Measurements from ENCODE around the gene MISP.

The MISP gene

GRCh38 chr19:715347-715746, 35.6 kb upstream of the MISP start:
- Histone ChIP-seq H3K4me3 (ENCODE audit: low read length) (no peak overlapping the region), H3K36me3 (ENCODE audit: control insufficient read depth, insufficient read depth, low read length) (no peaks in the 10 kb centered on the region), H3K27me3 (ENCODE audit: control insufficient read depth, insufficient read depth, low read length) (peaks cover 14% of the 10 kb centered on the region), H3K9ac (ENCODE audit: low read length) (no peak overlapping the region), H3K4me1 (ENCODE audit: control insufficient read depth, insufficient read depth, low read length) (no peaks in the 10 kb centered on the region), H3K9me3 (ENCODE audit: control insufficient read depth, low read length) (no peaks in the 10 kb centered on the region)

DNA sequence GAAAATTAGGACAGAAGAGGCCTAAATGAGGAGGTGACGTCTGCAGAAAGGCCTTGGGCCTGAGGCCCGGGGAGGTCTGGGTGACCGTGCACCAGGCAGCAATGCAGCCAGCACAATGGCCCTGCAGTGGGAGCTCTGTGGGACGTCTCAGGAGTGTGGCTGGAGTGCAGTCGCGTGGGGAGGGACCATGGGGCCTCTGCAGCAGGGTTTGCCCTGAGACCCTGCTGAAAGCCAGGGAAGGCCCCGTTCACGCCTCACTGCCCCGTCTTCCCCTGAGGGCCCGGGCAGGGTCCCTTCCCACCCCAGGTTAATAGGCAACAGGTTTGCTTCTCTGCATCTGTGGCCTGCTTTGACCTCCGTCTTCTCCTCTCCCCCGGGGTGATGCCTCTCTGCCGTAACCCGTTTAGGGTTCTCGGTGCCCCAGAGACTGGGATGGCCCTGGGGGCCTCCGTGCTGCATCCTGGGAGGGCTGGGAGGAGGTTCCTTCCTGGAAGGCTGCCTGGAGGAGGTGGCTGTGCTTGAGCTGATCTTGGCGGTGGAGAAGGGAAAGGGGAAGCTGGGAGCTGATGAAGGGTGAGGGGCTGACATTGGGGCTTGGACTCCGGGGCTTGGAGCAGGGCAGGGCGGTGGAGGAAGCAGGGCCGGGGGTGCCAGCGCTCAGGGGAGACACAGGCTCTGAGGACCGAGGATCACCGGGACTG, 32.5 kb upstream of the MISP start:
- H3K9ac ChIP-seq (ENCODE audit: low read length), result no peak overlapping the region
- H3K36me3 ChIP-seq (ENCODE audit: control insufficient read depth, insufficient read depth, low read length), result no peaks in the 10 kb centered on the region
- H3K4me1 ChIP-seq (ENCODE audit: control insufficient read depth, insufficient read depth, low read length), result no peaks in the 10 kb centered on the region
- no peak overlapping the region for H3K4me3 ChIP-seq (ENCODE audit: low read length)
- H3K27me3 ChIP-seq (ENCODE audit: control insufficient read depth, insufficient read depth, low read length), result peaks cover 19% of the 10 kb centered on the region
- no peaks in the 10 kb centered on the region for H3K9me3 ChIP-seq (ENCODE audit: control insufficient read depth, low read length)

GRCh38 chr19:718991-719512, 31.9 kb upstream of the MISP start:
- Histone ChIP-seq H3K27me3 (ENCODE audit: control insufficient read depth, insufficient read depth, low read length) (peaks cover 19% of the 10 kb centered on the region), H3K36me3 (ENCODE audit: control insufficient read depth, insufficient read depth, low read length) (no peaks in the 10 kb centered on the region), H3K4me3 (ENCODE audit: low read length) (no peak overlapping the region), H3K4me1 (ENCODE audit: control insufficient read depth, insufficient read depth, low read length) (no peaks in the 10 kb centered on the region), H3K9me3 (ENCODE audit: control insufficient read depth, low read length) (no peaks in the 10 kb centered on the region), H3K9ac (ENCODE audit: low read length) (no peak overlapping the region)

- Histone ChIP-seq H3K9ac (ENCODE audit: low read length) (no peak overlapping the region), H3K36me3 (ENCODE audit: control insufficient read depth, insufficient read depth, low read length) (no peaks in the 10 kb centered on the region), H3K27me3 (ENCODE audit: control insufficient read depth, insufficient read depth, low read length) (peaks cover 19% of the 10 kb centered on the region), H3K4me3 (ENCODE audit: low read length) (no peak overlapping the region), H3K4me1 (ENCODE audit: control insufficient read depth, insufficient read depth, low read length) (no peaks in the 10 kb centered on the region), H3K9me3 (ENCODE audit: control insufficient read depth, low read length) (no peaks in the 10 kb centered on the region)
Observed at GRCh38 chr19:719636-720344, 31.1 kb upstream of the MISP start.

DNA sequence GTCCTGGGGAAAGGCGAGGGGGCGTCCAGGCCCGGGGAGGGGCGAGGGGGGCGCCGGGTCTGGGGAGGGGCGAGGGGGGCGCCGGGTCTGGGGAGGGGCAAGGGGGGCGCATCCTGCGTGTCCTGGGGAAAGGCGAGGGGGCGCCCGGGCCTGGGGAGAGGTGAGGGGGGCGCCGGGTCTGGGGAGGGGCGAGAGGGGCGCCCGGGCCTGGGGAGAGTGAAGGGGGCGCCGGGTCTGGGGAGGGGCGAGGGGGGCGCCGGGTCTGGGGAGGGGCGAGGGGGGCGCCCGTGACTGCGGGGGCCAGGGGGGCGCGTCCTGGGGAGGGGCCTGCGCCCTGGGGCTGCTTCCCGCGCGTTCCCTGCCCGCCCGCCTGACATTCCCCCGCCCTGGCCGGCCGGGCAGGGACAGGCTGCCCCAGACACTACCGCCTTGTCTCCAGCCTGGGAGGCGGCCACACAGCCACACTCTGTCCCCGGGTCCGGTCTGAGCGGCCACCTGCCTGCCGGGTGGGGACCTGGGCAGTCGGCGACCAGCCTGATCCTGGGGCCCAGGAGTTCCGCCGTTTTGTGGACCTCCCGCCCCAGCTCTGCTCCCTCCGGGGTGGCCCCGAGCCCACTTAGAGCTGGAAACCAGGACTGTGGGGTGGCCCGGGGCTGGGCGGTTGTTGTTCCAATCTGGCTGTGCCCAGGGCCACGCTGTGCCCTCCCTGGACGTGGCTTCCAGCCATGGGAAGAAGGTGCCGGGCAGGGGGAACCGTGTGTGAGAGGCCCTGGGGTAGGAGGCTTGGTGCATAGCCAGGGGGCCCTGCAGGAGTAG, 30.4 kb upstream of the MISP start:
- Histone ChIP-seq H3K27me3 (ENCODE audit: control insufficient read depth, insufficient read depth, low read length) (peaks cover 19% of the 10 kb centered on the region), H3K4me3 (ENCODE audit: low read length) (no peak overlapping the region), H3K36me3 (ENCODE audit: control insufficient read depth, insufficient read depth, low read length) (no peaks in the 10 kb centered on the region), H3K4me1 (ENCODE audit: control insufficient read depth, insufficient read depth, low read length) (no peaks in the 10 kb centered on the region), H3K9me3 (ENCODE audit: control insufficient read depth, low read length) (no peaks in the 10 kb centered on the region), H3K9ac (ENCODE audit: low read length) (no peak overlapping the region)

DNA sequence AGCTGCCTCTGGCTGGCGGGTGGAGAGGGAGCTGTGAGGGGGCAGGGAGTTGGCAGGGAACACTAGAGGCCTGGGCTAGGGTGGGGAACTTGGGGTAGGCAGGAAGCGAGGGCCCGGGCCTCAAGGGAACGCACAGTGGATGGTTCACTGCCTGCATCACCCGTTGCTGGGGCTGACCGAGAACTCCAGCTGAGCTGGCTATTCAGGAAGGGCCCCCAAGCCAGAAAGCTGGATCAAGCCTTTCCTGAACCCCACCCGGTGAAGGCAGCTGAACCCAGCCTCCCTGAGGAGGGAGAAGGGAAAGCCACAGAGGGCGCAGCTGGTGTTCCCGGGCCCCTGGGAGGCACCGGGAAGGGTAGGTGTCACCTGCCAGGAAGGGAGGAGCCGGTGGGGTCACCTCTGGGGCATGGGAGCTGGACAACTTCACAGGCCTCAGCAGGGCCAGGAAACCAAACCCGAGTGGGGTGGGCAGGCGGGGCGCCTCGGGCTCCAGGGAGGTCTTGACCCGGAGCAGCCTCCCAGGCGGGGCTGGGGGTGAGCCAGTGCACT, 28.3 kb upstream of the MISP start:
- no peak overlapping the region for H3K9ac ChIP-seq (ENCODE audit: low read length)
- H3K4me3 ChIP-seq (ENCODE audit: low read length), result no peak overlapping the region
- no peaks in the 10 kb centered on the region for H3K9me3 ChIP-seq (ENCODE audit: control insufficient read depth, low read length)
- no peaks in the 10 kb centered on the region for H3K36me3 ChIP-seq (ENCODE audit: control insufficient read depth, insufficient read depth, low read length)
- no peaks in the 10 kb centered on the region for H3K4me1 ChIP-seq (ENCODE audit: control insufficient read depth, insufficient read depth, low read length)
- H3K27me3 ChIP-seq (ENCODE audit: control insufficient read depth, insufficient read depth, low read length), result peaks cover 19% of the 10 kb centered on the region

DNA sequence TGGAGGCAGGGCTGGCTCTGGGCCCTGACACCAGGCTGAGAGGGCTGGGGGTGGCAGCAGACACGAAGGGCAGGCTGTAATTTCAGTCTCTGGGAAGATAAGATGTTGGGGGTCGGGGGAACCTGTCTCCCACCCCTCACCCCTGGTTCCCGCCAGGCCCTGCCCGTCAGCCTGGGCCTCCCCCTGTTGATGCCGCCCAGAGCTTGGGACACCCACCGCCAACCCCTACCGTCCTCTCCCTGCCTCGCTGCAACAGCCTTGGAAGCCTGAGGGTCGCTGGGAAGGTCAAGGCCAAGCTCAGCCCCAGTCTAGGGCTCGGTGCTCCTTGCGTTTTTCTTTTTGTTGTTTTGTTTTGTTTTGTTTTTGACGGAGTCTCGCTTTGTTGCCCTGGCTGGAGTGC, 27.7 kb upstream of the MISP start:
- no peaks in the 10 kb centered on the region for H3K4me1 ChIP-seq (ENCODE audit: control insufficient read depth, insufficient read depth, low read length)
- no peak overlapping the region for H3K9ac ChIP-seq (ENCODE audit: low read length)
- H3K9me3 ChIP-seq (ENCODE audit: control insufficient read depth, low read length), result no peaks in the 10 kb centered on the region
- H3K27me3 ChIP-seq (ENCODE audit: control insufficient read depth, insufficient read depth, low read length), result peaks cover 19% of the 10 kb centered on the region
- H3K36me3 ChIP-seq (ENCODE audit: control insufficient read depth, insufficient read depth, low read length), result no peaks in the 10 kb centered on the region
- H3K4me3 ChIP-seq (ENCODE audit: low read length), result no peak overlapping the region

DNA sequence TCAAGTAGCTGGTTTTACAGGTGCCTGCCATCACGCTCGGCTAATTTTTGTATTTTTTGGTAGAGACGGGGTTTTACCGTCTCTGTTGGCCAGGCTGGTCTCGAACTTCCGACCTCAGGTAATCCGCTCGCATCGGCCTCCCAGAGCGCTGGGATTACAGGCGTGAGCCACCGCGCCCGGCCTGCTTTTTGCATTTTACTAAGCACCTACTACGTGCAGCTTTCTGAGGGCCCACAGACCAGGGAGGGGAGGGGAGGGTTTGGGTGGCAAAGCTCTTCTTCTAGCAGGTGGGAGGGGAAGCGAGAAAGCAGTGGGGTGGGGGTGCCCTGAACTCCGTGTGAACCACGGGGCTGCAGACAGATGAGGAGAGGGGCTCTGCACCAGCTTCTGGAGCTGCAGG, 27.2 kb upstream of the MISP start:
- Histone ChIP-seq H3K36me3 (ENCODE audit: control insufficient read depth, insufficient read depth, low read length) (no peaks in the 10 kb centered on the region), H3K27me3 (ENCODE audit: control insufficient read depth, insufficient read depth, low read length) (peaks cover 17% of the 10 kb centered on the region), H3K9me3 (ENCODE audit: control insufficient read depth, low read length) (no peaks in the 10 kb centered on the region), H3K4me3 (ENCODE audit: low read length) (no peak overlapping the region), H3K9ac (ENCODE audit: low read length) (no peak overlapping the region), H3K4me1 (ENCODE audit: control insufficient read depth, insufficient read depth, low read length) (no peaks in the 10 kb centered on the region)

DNA sequence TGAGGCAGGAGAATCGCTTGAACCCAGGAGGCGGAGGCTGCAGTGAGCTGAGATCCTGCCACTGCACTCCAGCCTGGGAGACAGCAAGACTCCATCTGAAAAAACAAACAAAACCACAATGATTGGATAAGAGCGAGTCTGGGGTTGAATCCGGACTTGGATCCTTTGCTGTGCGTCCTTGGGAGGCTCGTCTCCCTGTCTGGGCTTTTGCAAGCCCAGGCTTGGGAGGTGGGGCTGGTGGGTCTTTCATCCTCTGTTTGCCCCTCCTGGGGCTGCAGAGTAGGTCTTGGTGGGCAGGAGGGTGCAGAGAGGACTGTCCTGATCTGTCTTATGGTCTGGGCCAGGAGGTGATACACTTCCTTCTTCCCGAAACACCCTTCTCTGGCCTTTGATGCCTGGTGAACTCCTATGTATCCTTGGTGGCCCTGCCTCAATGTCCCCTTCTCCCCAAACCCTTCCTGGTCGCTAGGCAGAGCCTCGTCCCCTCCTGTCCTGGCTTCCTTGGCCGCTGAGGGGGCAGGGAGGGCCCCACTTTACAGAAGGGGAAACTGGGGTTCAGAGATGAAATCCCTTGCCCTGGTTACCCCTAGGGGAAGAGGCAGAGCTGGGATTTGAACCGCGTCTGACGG, 25.3 kb upstream of the MISP start:
- H3K36me3 ChIP-seq (ENCODE audit: control insufficient read depth, insufficient read depth, low read length), result no peaks in the 10 kb centered on the region
- H3K9ac ChIP-seq (ENCODE audit: low read length), result no peak overlapping the region
- peaks cover 5% of the 10 kb centered on the region for H3K27me3 ChIP-seq (ENCODE audit: control insufficient read depth, insufficient read depth, low read length)
- H3K4me1 ChIP-seq (ENCODE audit: control insufficient read depth, insufficient read depth, low read length), result no peaks in the 10 kb centered on the region
- H3K4me3 ChIP-seq (ENCODE audit: low read length), result no peak overlapping the region
- no peaks in the 10 kb centered on the region for H3K9me3 ChIP-seq (ENCODE audit: control insufficient read depth, low read length)

- H3K4me3 ChIP-seq (ENCODE audit: low read length), result no peak overlapping the region
- no peak overlapping the region for H3K9ac ChIP-seq (ENCODE audit: low read length)
- no peaks in the 10 kb centered on the region for H3K4me1 ChIP-seq (ENCODE audit: control insufficient read depth, insufficient read depth, low read length)
- H3K9me3 ChIP-seq (ENCODE audit: control insufficient read depth, low read length), result no peaks in the 10 kb centered on the region
- H3K27me3 ChIP-seq (ENCODE audit: control insufficient read depth, insufficient read depth, low read length), result no peaks in the 10 kb centered on the region
- no peaks in the 10 kb centered on the region for H3K36me3 ChIP-seq (ENCODE audit: control insufficient read depth, insufficient read depth, low read length)
Observed at GRCh38 chr19:726993-727956, 23.6 kb upstream of the MISP start.

DNA sequence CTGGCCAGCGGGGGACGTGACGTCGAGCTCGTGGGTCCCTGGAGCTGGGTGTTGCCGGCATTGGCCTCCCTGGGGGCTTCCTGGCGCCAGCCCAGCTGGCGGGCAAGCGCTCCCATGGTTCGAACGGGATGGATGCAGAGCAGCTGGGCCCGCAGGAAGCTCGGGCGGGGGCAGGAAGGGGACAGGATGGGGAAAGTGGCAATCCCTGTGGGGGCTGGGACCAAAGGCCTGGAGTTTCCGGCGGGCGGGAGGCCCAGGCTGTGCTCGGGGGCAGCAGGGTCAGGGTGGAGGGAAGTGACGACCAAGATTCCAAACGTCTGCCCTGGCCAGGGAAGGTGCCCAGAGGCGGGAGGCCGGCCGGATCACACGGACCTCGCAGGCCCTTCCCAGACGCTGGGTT, 22.9 kb upstream of the MISP start:
- Histone ChIP-seq H3K9ac (ENCODE audit: low read length) (no peak overlapping the region), H3K36me3 (ENCODE audit: control insufficient read depth, insufficient read depth, low read length) (no peaks in the 10 kb centered on the region), H3K9me3 (ENCODE audit: control insufficient read depth, low read length) (no peaks in the 10 kb centered on the region), H3K4me1 (ENCODE audit: control insufficient read depth, insufficient read depth, low read length) (no peaks in the 10 kb centered on the region), H3K27me3 (ENCODE audit: control insufficient read depth, insufficient read depth, low read length) (no peaks in the 10 kb centered on the region), H3K4me3 (ENCODE audit: low read length) (no peak overlapping the region)
